Activated CD4-positive, alpha-beta T cell treated with anti-CD3 and anti-CD28 coated beads, Interleukin-2, amount 50 U/mL, for 16 hours (primary cell): Measurements from ENCODE around the gene PIGU.
"Not testable (repeated sequence)": the region's sequence is repeated elsewhere in the genome, so short reads cannot be mapped to it uniquely, and the experiment has no call there.

Experiments used
- DNase-seq: peaks from one replicate; pipeline ENCODE4 v3.0.0-alpha.2; 2020

Gene PIGU

DNA sequence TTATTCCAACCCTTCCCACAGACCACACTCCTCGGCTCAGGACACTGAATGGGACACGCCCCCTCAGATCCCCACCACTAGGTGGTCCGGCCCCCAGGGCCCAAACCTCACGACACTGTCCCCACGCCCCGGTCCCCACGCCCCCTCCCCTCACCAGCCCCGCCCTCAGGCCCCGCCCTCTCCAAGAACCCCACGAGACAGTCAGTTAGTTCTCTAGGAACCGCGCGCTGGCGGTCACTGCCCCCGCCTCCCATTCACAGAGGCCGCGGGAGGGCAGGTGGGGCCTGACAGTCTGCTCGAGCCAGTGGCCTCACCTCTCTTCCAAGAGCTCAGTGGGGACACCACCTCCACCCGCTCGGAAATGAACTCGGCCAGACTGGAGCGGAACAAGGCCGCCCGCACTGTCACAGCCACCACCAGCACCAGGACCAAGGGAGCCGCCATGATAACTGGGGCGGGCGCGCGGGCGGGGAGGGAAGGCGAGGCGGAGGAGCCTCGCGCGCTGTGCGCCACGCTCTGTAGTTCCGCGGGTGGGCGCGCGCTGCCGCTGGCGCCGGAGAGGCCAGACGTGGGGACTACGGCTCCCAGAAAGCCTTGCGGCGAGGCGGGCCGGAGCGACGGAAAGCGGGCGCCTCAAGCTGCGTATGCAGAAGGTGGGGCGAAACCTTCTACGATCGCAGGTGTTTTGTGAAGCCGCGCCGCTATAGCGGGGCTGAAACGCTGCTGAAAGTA lies at the start of gene PIGU:
Gene PIGU, minus strand, starts transcription at position 451 of the 732 bp plus-strand sequence. Its CDS starts 7 bp downstream, at position 444.
- peak; percentile 97 for DNase-seq

DNA sequence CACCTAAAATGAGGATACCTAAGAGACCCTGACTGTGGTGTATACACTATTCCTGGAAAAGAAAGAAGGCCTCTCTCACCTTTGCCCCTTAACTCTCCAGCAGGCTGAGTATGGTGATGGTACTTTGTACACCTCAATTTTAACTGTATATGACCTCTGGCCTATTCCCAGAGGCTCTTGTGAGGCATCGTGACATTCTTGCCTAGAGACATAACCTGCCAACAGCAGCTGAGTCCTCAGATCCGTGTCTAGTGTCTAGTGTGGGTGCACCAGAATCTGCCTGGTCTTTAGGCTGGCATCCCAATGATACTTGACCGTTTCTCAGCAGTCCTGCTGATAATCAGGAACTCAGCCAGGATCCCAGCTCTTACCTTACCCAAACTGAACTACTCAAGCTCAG lies 47.3 kb upstream of the PIGU start:
- no peak for DNase-seq

DNA sequence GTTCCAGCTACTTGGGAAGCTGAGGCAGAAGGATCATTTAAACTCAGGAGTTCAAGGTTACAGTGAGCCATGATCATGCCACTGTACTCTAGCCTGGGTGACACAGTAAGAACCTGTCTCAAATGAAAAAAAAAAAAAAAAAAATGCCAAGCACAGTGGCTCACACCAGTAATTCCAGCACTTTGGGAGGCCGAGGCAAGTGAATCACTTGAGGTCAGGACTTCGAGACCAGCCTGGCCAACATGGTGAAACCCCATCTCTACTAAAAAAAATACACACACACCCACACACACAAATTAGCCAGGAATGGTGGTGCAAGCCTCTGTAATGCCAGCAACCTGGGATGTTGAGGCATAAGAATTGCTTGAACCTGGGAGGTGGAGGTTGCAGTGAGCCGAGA lies 45.7 kb upstream of the PIGU start:
- DNase-seq, result not testable (repeated sequence)

GRCh38 chr20:34720266-34720665 lies 43.4 kb upstream of the PIGU start:
- DNase-seq, result no peak

DNA sequence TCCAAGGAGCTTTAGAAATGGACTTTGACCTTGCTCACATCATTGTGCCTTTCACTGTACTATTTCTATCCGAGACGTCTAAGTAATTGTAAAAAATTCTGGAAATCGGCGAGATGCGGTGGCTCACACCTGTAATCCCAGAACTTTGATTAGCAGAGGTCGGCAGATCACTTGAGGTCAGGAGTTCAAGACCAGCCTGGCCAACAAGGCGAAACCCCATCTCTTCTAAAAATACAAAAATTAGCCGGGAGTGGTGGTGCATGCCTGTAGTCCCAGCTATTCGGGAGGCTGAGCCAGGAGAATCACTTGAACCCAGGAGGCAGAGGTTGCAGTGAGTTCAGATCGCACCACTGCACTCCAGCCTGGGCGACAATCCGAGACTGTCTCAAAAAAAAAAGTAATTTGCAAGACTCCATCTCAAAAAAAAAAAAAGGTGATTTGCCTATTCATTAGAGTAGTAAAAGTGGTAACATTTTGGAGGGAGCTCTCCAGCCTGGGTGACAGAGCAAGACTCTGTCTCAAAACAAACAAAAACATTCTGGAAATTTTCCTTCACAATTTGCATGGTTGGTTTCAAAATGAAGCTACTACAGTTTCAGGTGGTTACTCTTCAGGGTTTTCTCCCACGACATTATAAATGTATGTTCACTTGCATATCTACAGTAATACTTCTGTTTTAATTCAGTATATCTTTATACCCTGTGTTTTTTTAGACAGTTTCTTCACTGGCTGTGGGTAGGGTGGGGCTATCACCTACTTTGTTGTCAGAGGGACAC lies 42.5 kb upstream of the PIGU start:
- peak; percentile 81 for DNase-seq

DNA sequence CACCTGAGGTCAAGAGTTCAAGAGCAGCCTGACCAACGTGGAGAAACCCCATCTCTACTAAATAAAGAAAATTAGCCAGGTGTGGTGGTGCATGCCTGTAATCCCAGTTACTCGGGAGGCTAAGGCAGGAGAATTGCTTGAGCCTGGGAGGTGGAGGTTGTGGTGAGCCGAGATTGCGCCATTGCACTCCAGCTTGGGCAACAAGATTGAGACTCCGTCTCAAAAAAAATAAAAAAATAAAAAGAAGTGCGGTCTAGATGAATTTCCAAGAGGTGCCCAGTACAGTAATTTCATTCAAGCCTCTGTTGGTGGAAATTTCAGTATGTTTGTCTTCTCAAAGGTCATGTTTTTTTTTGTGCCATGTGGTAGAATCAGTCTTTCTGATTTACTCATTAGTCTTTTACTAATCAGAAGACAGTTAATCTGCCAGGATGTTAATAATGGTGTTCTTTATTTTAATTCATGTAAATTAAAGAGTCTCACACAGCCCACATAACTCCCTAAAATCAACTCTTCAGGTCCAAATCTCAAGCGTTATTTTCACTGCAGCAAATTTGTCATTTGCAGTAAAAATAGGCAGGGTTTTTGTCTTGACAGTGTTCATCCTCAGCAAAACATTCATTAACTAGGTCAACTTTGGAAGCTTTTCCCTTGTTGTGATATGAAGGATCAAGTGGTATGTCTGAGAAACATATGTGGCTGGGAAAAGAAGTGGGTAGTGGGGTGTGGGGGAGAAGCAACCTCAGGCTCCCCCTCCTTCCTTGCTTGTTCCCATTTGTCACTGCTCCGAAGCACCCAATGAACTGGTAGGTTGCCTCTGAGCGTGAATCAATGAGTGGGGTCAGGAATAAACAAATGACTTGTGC lies 40.6 kb upstream of the PIGU start:
- no peak for DNase-seq

DNA sequence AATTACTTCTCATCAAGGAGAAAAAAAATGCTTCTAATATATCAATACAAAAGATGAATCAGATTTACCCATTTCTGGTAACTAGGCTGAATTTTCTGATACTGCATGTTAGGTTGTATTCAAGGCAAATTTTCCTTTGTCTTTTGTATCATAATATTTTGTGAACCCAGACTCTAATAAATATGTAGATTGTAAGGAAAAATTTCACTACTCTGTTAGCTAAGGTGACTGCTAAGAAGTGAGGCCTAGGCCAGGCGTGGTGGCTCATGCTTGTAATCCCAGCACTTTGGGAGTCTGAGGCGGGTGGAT lies 40.0 kb upstream of the PIGU start:
- no peak for DNase-seq

- DNase-seq, result no peak
Observed at GRCh38 chr20:34715384-34715783, 38.5 kb upstream of the PIGU start.

GRCh38 chr20:34713944-34714515 lies 37.1 kb upstream of the PIGU start:
- DNase-seq, result not testable (repeated sequence)

- DNase-seq, result peak; percentile 40
Observed at GRCh38 chr20:34713194-34713943, 36.5 kb upstream of the PIGU start.

- DNase-seq, result no peak
Observed at GRCh38 chr20:34712525-34713192, 35.8 kb upstream of the PIGU start.

DNA sequence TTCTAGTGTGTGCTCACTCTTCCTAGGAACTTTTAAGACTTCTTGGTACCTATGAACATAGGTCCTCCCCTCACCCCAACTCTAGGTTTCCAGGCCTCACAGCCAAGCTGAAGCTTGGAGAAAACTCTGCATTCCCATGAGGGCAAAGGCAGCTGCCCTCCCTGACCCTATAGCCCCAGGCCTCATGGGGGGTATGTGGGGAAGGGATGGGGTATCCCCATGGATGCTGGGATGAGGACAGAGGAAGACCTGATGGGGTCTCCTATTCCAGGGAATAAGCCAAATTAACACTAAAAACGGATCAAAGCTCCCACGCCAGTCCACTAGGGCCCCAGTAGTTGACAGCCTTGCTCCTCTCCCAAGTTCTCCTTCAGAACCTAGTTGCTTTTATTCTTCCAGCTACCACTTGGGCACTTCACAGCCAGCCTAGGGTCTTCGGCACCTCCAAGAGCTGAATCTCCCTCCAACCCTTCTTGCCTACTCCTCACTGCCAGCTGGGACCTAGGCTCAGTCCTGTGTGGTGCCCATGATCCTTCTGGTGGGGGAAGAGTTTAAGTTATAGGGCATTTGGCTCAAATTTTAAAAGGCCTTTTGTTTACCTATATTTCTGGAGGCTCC lies 35.0 kb upstream of the PIGU start:
- no peak for DNase-seq

GRCh38 chr20:34710861-34711574 lies 34.1 kb upstream of the PIGU start:
- DNase-seq, result no peak

- DNase-seq, result no peak
Observed at GRCh38 chr20:34710568-34710839, 33.6 kb upstream of the PIGU start.

GRCh38 chr20:34709831-34710567 lies 33.1 kb upstream of the PIGU start:
- peak; percentile 38 for DNase-seq

GRCh38 chr20:34709044-34709830 lies 32.3 kb upstream of the PIGU start:
- DNase-seq, result peak; percentile 72

DNA sequence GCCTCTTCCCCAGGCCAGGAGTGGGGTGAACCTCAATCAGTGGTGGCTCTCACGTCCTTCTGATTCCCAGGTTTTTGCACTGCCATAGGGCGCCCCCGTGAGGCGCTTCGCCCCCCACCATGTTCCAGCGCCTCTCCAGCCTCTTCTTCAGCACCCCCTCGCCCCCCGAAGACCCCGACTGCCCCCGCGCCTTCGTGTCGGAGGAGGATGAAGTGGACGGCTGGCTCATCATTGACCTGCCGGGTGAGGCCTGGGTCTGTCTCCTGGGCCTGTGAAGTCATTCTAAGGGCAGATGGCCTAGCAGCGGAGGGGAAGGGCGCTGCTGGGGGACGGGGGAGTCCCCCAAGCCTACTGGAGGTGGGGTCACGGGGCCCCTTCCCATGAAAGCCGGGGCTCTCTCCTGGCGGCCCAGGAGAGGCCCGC lies 31.7 kb upstream of the PIGU start:
- DNase-seq, result peak; percentile 62

- no peak for DNase-seq
Observed at GRCh38 chr20:34706912-34707784, 30.3 kb upstream of the PIGU start.
